Keratinocyte (primary cell): ENCODE data around the gene IHH. TPM values are rescaled to one million over a fixed set of nuclear protein-coding genes. Genes with fewer than 3 reads are reported as not detected.
A peak's percentile ranks its signal among the peaks of the same experiment; 100 is the strongest.

Source experiments
- DNase-seq: peaks from one replicate; pipeline ENCODE4 v3.0.0-alpha.2; 2011; ENCODE audit warnings: low read depth, missing footprints, low spot score
- FAIRE-seq: peaks from 2 replicates; lab custom pipeline; 2011; peaks lifted over from hg19 to GRCh38; lab: Jason Lieb, UNC
- H2AFZ ChIP-seq: 2 replicates; pipeline ENCODE4 v1.6.0; 2012; ENCODE audit warnings: low read length, control low read depth, inconsistent platforms; ENCODE audit not compliant: control insufficient read depth
- H3K27ac ChIP-seq: 2 replicates; pipeline ENCODE4 v1.5.1; 2011; ENCODE audit warnings: low read length; ENCODE audit not compliant: control insufficient read depth, insufficient read depth
- H3K27me3 ChIP-seq: 3 replicates; pipeline ENCODE4 v1.6.0; 2011; ENCODE audit warnings: low read length; ENCODE audit not compliant: control insufficient read depth, insufficient read depth; ENCODE audit errors: extremely low read depth
- H3K36me3 ChIP-seq, 2 experiments: 2 replicates in 1 of 2; 3 replicates in 1 of 2; pipeline ENCODE4 v1.5.1; 2011; ENCODE audit warnings: low read length in 2 of 2, mild to moderate bottlenecking in 1 of 2; ENCODE audit not compliant: control insufficient read depth in 2 of 2, insufficient read depth in 2 of 2; ENCODE audit errors: extremely low read depth in 1 of 2
- H3K4me1 ChIP-seq: 3 replicates; pipeline ENCODE4 v1.5.1; 2011; ENCODE audit warnings: low read length; ENCODE audit not compliant: control insufficient read depth, insufficient read depth; ENCODE audit errors: extremely low read depth
- H3K4me2 ChIP-seq: 3 replicates; pipeline ENCODE4 v1.6.0; 2011; ENCODE audit warnings: low read depth, low read length; ENCODE audit not compliant: control insufficient read depth, insufficient read depth; ENCODE audit errors: extremely low read depth
- H3K4me3 ChIP-seq, 3 experiments: fragments of 200-600 bp in 1 of 3; sonication (generic) in 1 of 3; 2 replicates in 2 of 3; 3 replicates in 1 of 3; pipeline ENCODE4 v1.5.1; 2011 to 2016; ENCODE audit warnings: low read length in 3 of 3, mild to moderate bottlenecking in 3 of 3, control low read depth in 2 of 3, inconsistent platforms in 1 of 3, low read depth in 1 of 3, mixed read lengths in 1 of 3, mixed run types in 1 of 3, moderate library complexity in 1 of 3; ENCODE audit not compliant: control insufficient read depth in 2 of 3, insufficient read depth in 2 of 3; ENCODE audit errors: extremely low read depth in 1 of 3
- H3K79me2 ChIP-seq: 2 replicates; pipeline ENCODE4 v1.6.0; 2012; ENCODE audit warnings: low read length; ENCODE audit not compliant: control insufficient read depth, insufficient read depth
- H3K9ac ChIP-seq: 3 replicates; pipeline ENCODE4 v1.6.0; 2011; ENCODE audit warnings: low read length; ENCODE audit not compliant: control insufficient read depth, insufficient read depth; ENCODE audit errors: extremely low read depth
- H3K9me1 ChIP-seq: 3 replicates; pipeline ENCODE4 v1.6.0; 2011; ENCODE audit warnings: low read length; ENCODE audit not compliant: control insufficient read depth, insufficient read depth; ENCODE audit errors: extremely low read depth
- H3K9me3 ChIP-seq: 2 replicates; pipeline ENCODE4 v1.5.1; 2012; ENCODE audit warnings: low read depth, low read length; ENCODE audit not compliant: control insufficient read depth
- H4K20me1 ChIP-seq: 3 replicates; pipeline ENCODE4 v1.6.0; 2011; ENCODE audit warnings: low read length; ENCODE audit not compliant: control insufficient read depth, insufficient read depth; ENCODE audit errors: extremely low read depth
- EZH2 ChIP-seq: IDR thresholded peaks from one replicate; pipeline ENCODE4 v1.6.1; 2012; ENCODE audit warnings: inconsistent platforms, mild to moderate bottlenecking, low read length, moderate library complexity
- dilution Hi-C: fragments of 300-500 bp; cut with MboI; formaldehyde crosslinking; loops from one replicate; pipeline ENCODE4 v1.7.0; 2020; ENCODE audit warnings: low sequenced_read_pairs; ENCODE audit not compliant: extremely low pct_ligation_motif_present
- polyA plus RNA-seq, 5 experiments: library from polyadenylated mRNA; depleted of rRNA in 3 of 5; stranded (reverse) in 3 of 5; stranded (forward) in 1 of 5; unstranded in 1 of 5; fragments of >200 nt; gene quantifications; 1 replicate in 1 of 5; 2 replicates in 3 of 5; 3 replicates in 1 of 5; pipeline versions ENCODE4 v1.2.1 to v1.2.3, GENCODE V29; 2011 to 2012; ENCODE audit warnings: missing spikeins in 2 of 5, low read depth in 1 of 5, low replicate concordance in 1 of 5
- TF ChIP-seq, protein P1 (sequence below), 3 experiments: IDR thresholded peaks in 1 of 3; conservative IDR thresholded peaks in 1 of 3; optimal IDR thresholded peaks in 1 of 3; 2 replicates in 2 of 3; 3 replicates in 1 of 3; pipeline versions ENCODE3 to v1.5.1; 2011; ENCODE audit warnings: low read length in 3 of 3, mild to moderate bottlenecking in 3 of 3, moderate library complexity in 2 of 3, control low read depth in 1 of 3, inconsistent platforms in 1 of 3; ENCODE audit not compliant: insufficient read depth in 2 of 3; ENCODE audit errors: extremely low read depth in 1 of 3

Gene IHH
- polyA plus RNA-seq, 1 donor (not counting 4 experiments of a cell fraction or from before 2014, with no cell fraction given), result not detected

DNA sequence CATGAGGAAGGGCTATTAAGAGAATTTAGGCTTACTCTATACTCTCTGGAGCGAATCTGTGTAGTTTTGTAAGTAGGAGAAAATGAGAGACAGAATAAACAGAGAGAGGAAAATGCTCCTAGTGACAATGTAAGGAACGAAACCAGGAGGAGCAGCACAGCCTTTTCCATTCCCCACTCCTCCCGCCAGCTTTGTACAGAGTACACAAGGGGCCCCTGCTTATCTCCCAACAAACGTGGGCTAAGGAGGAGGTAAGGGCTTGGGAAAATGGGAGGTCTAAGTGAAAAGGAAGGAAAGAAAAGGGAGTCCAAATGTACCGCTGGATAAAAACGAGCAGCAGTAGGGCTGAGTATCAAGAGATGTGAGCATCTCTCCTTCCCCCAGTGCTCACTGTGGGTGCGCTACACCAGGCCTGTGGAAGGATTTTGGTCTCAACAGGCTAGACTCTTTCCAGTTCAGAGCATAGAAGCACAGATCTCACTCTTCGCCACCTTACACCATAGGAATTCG is 12.1 kb upstream of the IHH start:
- H3K4me2 ChIP-seq, result no peak overlapping the region
- peaks cover 8% of the 10 kb centered on the region for H3K4me1 ChIP-seq
- H3K9me3 ChIP-seq, result no peaks in the 10 kb centered on the region
- H3K27ac ChIP-seq, result no peak overlapping the region
- H3K36me3 ChIP-seq, result peaks cover 0 to 11% of the 10 kb centered on the region in 2 experiments
- H3K9ac ChIP-seq, result no peak overlapping the region
- H4K20me1 ChIP-seq, result no peaks in the 10 kb centered on the region
- no peak overlapping the region for H3K4me3 ChIP-seq
- no peaks in the 10 kb centered on the region for H3K79me2 ChIP-seq
- H3K9me1 ChIP-seq, result no peaks in the 10 kb centered on the region
- DNase-seq, result no peak
- dilution Hi-C loops, result no loop called here
- no peaks in the 10 kb centered on the region for H3K27me3 ChIP-seq
- no peak overlapping the region for H2AFZ ChIP-seq
- TF ChIP-seq, protein P1, sequence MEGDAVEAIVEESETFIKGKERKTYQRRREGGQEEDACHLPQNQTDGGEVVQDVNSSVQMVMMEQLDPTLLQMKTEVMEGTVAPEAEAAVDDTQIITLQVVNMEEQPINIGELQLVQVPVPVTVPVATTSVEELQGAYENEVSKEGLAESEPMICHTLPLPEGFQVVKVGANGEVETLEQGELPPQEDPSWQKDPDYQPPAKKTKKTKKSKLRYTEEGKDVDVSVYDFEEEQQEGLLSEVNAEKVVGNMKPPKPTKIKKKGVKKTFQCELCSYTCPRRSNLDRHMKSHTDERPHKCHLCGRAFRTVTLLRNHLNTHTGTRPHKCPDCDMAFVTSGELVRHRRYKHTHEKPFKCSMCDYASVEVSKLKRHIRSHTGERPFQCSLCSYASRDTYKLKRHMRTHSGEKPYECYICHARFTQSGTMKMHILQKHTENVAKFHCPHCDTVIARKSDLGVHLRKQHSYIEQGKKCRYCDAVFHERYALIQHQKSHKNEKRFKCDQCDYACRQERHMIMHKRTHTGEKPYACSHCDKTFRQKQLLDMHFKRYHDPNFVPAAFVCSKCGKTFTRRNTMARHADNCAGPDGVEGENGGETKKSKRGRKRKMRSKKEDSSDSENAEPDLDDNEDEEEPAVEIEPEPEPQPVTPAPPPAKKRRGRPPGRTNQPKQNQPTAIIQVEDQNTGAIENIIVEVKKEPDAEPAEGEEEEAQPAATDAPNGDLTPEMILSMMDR (optimal IDR thresholded peaks at IDR 0.05 in 1 of 3, IDR thresholded peaks at IDR 0.05 in 1 of 3, conservative IDR thresholded peaks at IDR 0.05 in 1 of 3; ENCODE audit: extremely low read depth in 1 of 3, insufficient read depth in 2 of 3, low read length in 3 of 3), result no peak
- no peak for TF ChIP-seq EZH2
- no peak for FAIRE-seq

- Histone ChIP-seq H3K4me2 (peak overlapping the region; percentile 7), H3K27me3 (no peaks in the 10 kb centered on the region), H3K79me2 (no peaks in the 10 kb centered on the region), H4K20me1 (no peaks in the 10 kb centered on the region), H3K9ac (no peak overlapping the region), H3K4me3 (no peak overlapping the region), H3K27ac (no peak overlapping the region), H3K9me3 (no peaks in the 10 kb centered on the region), H3K9me1 (no peaks in the 10 kb centered on the region), H3K36me3 (peaks cover 0 to 4% of the 10 kb centered on the region in 2 experiments), H2AFZ (no peak overlapping the region), H3K4me1 (peaks cover 8% of the 10 kb centered on the region)
- dilution Hi-C loops, result no loop called here
- DNase-seq (no peak), FAIRE-seq (peak; percentile 34)
- TF ChIP-seq, protein P1 (optimal IDR thresholded peaks at IDR 0.05 in 1 of 3, IDR thresholded peaks at IDR 0.05 in 1 of 3, conservative IDR thresholded peaks at IDR 0.05 in 1 of 3; ENCODE audit: extremely low read depth in 1 of 3, insufficient read depth in 2 of 3, low read length in 3 of 3), result no peak
- no peak for TF ChIP-seq EZH2
Measured at GRCh38 chr2:219071131-219071816, 10.6 kb upstream of the IHH start.
